ENCODE measurements around the gene ANKK1.

Gene ANKK1, protein sequence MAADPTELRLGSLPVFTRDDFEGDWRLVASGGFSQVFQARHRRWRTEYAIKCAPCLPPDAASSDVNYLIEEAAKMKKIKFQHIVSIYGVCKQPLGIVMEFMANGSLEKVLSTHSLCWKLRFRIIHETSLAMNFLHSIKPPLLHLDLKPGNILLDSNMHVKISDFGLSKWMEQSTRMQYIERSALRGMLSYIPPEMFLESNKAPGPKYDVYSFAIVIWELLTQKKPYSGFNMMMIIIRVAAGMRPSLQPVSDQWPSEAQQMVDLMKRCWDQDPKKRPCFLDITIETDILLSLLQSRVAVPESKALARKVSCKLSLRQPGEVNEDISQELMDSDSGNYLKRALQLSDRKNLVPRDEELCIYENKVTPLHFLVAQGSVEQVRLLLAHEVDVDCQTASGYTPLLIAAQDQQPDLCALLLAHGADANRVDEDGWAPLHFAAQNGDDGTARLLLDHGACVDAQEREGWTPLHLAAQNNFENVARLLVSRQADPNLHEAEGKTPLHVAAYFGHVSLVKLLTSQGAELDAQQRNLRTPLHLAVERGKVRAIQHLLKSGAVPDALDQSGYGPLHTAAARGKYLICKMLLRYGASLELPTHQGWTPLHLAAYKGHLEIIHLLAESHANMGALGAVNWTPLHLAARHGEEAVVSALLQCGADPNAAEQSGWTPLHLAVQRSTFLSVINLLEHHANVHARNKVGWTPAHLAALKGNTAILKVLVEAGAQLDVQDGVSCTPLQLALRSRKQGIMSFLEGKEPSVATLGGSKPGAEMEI

DNA sequence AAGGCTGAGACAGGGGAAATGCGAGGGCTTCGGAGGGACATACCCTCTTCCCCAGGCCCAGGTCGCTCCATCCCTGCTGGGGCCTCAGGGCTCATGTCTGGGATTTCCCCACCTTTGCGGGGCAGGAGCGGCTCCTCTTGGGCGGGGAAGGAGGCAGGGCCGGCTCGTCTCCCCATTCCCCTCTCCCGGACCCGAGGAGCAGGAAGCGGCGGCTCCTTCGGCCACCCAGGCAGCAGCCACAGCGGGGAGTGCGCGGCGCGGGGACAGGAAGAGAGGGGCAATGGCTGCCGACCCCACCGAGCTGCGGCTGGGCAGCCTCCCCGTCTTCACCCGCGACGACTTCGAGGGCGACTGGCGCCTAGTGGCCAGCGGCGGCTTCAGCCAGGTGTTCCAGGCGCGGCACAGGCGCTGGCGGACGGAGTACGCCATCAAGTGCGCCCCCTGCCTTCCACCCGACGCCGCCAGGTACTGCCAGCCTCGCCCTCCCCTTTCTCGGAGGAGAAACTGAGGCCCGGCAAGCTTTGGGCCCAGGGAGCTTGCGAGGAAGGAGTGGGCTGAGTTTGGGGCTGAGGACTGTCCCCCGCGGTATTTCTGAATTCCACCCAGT lies at the start of gene ANKK1:
Gene ANKK1, plus strand, starts transcription at position 175 of the 607 bp plus-strand sequence. Its CDS starts 106 bp downstream, at position 281.
- DNase-seq = no peak

DNA sequence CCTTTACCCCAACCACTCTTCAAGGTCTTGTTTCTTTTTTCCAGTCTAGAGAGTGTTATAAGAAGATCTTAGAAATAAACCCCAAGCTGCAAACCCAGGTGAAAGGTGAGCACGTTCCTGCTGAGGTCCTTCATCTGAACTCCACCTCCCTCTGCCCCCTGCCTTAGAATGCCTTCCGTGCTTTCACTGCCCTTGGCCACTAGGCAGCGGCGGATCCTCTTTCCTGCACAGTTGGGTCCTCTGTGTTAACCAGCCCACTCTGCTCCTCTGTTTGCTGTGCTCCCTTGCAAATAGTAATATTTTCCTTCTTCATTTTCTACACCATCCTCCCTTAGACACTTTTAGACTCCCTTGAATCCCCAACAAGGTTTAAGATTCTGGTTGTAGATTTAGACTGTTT lies 48.8 kb upstream of the ANKK1 start:
- DNase-seq = no peak

DNA sequence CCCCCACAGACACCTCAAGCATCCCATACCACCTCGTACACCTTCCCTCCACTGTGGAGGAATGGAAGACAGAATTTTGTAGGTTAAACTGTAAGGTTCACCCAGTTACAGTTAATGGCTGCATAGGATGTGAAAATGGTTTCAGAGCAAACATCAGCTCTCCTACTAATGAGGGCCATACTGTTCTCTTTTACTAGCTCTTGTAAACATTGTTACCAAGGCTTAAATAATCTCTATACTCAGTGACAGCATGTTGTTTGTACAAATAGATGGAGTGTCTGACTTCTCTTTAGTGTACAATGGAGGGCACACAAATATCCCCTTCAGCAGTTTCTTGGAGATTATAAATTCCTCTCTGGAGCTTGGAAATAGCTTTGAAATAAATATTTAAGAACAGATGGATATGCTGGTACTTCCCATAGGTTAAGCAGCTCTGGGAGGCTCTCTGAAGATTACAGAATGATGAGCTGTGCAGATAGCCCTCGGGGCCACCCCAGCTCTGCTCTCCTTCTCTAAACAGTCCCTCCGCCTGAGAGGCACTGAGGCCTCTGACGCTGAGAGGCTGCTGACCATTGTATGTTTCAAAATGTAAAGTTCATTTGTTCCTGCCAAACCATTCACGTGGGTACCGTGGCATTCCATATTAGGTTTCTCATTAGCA lies 47.5 kb upstream of the ANKK1 start:
- DNase-seq = no peak

DNA sequence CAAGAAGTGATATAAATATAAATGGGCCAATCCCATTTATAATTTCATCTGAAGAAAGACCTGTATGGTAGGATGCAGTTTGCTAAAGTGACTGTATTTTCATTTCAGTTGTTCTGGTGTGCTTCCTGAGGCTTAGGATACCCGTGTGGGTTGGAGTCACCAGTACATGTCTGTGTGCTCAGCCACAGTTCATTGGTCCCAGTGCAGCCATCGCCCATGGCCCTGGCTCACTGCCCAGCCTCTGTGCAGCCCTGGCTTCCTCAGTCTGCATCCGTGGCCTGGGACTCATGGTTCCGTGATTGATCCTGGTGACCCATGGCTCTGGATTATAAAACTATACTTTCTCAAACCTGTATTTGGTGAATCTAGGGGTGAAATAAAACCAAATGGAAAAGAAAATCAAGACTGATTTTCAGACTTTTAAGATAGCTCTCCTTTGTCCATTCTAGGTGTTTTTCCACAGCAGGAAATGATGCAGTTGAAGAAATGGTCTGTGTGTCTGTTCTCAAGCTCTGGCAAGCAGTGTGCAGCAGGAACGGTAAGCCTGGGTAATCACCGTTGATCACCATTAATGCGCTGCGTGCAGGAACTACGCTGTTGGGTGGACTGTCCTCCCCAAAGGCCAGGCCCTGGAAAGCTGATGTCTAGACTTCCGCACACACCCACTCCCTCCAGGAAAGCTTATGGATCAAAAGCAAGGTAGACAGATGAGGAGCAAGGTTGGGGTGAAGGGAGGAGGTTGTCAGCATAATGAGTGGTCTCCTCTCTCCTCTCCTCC lies 46.0 kb upstream of the ANKK1 start:
- DNase-seq = no peak

DNA sequence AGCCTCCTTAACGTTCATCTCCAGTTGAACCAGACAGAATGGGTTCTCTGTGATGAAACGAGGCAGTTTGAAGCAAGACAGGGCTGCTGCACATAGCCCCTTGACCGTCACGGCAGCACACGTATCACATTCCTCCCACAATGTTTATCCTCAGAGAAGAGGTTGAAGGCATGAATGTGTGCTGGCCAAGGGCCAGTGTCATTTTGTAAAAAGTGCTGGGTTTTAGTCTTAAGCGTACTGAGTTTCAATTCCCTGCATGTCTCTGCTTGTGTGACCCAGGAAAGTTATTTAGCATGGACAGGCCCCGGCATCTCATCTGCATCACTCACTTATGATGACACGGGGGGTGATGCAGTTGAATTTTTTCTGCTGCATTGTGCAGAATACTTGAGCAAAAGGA lies 41.6 kb upstream of the ANKK1 start:
- no peak for DNase-seq

DNA sequence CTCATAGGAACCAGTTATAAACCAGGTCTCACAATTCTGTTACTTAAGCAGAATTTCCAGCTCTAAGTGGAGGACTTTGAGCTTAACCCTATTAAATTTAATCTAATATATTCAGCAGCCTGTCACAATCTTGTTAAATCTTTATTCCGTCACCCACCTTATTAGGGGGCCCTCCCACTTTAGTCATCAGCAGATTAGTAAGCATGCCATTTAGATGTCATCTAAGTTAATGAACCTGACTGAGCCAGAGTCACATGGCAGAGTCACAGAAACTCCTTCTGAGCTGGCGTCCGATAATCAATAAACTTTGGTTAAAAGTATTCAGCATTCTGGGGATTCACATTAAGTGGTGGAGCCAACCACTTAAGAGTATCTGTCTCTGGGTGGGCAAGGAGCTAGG lies 38.1 kb upstream of the ANKK1 start:
- DNase-seq = peak in 8 of 56 donors; percentile 17 to 45 (median 37)

DNA sequence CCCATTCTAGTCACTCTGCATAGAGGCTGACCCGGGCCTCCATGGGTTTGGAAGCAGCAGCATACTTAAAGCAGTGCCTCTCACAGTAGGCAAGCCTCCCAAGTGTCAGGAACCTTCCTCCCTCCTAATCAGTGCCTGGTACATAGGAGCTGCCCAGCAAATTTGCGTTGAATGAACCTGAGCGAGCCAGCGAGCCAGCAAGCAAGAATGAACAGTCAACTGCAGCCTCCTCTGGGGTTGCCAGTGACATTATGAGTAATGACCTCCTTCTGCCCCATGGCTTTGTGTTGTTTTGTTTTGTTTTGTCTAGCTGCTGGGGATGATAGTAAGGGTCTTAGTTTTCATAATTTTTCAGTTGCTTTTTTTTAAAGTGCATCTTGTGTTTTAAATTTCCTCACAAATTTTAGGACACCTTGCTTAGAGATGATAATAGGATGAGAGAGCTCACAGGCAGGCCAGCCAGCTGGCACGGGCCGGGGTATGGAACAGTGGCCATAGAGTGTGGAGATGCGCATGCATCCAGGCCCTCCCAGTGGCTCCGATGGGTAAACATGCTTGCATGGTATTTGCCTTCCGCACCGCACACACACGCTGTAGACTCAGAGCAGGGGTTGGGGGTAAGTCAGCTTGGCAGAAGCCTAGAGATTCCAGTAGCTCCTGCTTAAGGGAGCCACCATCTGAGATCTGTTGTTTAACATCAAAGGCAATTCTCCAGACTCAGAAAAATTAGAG lies 37.1 kb upstream of the ANKK1 start:
- no peak for DNase-seq

DNA sequence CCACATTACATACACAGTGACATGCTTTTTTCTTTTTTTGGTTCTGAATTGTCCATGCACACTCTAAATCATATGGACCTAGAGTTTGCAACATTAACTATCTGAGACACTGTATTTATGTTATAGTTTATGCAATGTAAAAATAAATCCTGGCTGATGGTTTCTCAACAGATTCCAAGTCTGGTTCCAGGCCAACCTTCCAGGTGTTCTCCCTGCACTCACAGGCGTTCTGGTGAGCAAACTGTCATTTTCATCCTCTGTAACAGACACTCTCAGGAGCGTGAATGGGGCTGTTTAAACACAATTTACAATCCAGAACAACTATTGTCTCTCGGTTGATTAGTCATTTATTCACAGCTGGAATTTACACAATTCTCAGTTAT lies 36.5 kb upstream of the ANKK1 start:
- no peak for DNase-seq

DNA sequence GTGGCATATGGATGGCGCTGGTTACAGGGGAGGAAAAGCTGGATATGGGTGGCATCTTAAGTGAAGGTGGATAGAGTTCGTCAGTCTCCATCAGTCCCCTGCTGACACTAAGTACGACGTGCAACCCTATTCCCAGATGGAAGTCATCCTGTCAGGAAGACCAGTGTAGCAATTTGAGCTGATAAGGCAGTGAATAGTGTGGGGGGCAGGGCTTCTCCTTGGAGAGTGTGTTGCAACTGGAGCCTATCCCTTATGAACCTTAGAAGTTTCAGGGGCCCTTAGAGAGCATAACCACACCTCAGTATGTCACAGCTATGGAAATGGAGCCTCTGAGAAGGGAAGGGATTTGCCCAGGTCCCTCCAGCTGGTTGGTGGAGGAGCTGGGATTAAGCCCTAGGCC lies 36.1 kb upstream of the ANKK1 start:
- DNase-seq = no peak

DNA sequence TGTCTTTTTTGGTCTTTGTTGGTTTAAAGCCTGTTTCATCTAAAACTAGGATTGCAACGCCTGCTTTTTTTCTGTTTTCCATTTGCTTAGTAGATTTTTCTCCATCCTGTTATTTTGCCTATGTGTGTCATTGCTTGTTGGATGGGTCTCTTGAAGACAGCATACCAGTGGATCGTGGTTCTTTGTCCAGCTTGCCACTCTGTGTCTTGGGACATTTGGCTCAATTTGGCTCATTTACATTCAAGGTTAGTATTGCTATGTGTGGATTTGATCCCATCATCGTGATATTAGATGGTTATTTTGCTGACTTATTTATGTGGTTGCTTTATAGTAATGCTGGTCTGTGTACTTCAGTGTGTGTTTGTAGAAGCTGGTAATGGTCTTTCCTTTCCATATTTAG lies 31.4 kb upstream of the ANKK1 start:
- DNase-seq = no peak

DNA sequence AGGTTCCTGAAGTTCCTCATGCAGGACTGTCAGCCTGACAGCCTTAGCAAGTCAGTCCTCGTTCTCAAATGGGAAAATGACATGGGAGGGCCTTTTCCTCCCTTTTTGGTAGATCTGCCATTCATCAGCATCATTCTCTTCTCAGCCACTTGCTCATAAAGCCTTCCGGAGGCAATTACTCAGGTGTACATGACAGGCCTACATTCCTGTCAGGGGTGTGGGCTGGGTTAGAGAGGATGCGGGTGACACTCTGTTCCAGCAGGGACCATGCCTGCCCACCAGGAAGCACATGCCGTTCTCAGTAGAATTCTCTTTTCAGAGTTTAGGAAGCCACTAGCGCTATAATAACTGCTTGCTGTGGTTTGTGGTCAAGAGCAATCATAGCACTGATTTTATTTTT lies 24.2 kb upstream of the ANKK1 start:
- peak in 6 of 56 donors; percentile 24 to 41 (median 32) for DNase-seq

DNA sequence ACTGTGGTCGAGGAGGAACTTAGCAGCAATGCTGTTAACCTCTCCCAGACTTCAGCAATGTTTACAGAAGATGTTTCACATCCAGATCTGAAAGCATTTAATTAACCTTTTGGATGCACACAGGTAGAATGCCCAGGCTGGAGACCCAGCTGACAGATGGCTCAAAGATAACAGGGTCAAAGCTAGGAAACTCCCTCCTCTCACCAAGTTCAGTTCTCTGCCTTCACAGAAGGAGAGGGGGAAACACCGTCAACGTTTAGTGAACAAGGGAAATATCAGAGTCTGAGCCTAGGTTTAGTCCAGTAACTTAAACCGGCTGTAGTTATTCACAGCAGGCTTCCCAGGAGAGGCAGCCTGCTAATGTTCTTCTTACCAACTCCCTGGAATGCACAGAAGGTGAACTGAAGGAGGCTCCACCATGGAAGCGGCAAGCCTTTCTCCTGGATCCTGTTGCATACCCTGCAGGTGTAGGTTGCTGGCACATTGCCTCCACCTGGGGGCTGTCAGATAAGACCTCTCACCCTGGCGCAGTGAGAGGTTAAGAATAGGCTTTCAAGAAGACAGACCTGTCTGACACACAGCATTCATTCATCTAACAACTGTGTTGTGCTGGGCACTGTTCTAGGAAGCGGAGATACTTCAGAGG lies 23.5 kb upstream of the ANKK1 start:
- no peak for DNase-seq

DNA sequence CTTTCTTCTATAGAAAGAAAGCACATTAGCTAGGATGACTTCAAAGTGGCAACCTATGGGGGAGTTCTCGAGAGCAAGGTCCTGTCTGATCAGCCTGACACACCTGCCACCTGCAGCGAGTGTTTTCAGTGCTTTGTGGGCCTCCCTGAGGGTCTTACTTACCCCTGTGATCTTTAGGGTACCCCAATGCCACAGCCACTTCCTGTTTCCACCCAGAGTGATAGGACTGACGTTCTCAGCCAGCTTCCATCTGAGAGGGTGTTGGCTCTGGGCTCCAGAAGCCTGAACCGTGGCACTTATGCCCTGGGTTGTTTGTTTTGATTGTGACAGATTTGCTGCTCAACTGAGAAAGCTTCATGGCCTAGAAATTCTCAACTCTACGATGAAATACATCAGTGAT lies 21.7 kb upstream of the ANKK1 start:
- DNase-seq = no peak

DNA sequence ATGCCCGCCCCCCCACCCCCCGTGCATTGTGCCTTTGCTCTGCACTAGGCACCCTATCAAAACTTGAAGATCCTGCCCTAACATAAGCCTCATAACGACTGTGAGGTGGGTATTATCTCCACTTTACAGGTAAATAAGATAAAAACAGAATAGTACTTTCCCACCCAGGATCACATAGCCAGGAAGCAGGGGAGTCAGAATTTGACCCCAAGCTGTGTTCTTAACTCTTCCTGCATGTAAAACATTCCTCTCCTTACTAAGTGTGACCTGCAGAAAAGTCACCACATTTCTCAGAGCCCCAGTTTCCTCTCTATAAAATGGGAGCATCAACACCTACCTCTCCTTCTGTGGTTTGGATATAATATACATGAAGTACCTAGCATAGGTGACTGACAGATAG lies 18.2 kb upstream of the ANKK1 start:
- no peak for DNase-seq

DNA sequence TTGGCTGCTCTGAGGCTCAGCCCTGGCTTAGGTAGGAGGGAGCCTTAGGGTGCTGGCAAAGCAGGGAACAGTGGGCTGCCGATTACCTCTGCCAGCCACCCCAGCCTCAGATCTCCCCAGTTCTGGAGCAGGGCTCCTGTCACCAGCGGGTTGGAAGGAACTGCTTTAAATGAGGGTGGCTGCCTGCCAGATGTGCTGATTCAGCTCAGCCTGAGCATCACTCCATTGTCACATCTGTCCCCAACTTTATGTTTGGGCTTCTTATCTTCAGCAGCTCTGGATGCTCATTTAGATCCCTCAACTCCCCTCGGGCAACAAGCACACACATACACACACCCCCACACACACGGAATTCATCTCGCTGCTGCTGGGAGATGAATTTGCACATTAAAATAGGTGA lies 16.9 kb upstream of the ANKK1 start:
- DNase-seq = peak in 10 of 56 donors; percentile 1 to 66 (median 18)

DNA sequence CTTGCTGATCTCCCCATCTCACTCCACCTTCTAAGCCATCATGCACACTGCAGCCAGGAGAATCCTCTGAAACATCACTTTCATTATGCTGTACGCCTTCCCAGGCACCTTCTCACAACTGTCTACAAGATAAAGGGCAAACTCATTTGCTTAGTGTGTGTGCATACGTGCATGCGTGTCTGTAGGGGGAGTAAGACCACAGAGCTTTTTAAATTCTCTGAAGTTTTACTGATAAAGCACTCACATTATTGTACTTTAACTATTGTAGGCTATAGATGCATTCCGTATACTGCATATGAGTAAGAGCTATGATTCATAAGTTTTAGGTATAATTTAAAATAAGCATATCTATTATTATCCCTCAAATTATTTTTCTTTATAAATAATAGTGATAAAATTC lies 15.3 kb upstream of the ANKK1 start:
- DNase-seq = no peak

DNA sequence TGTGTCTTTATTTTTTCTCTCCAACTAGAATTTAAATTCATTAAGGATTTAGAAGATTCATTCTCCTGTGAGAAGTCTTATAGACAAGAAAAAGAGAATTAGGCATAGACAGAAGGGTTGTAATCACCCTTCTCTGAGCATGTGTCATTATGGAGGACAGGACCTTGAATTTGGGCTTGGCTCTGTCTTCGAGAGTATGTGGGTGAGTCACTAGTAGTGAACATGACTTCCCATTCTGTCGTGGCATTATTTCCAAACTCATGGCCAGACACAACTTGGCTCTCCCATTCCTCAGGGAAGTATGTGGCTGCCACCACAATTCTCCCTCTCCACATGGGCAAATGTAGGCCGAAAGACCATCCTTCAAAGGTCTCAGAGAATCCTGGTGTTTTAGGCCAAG lies 14.3 kb upstream of the ANKK1 start:
- DNase-seq = no peak

DNA sequence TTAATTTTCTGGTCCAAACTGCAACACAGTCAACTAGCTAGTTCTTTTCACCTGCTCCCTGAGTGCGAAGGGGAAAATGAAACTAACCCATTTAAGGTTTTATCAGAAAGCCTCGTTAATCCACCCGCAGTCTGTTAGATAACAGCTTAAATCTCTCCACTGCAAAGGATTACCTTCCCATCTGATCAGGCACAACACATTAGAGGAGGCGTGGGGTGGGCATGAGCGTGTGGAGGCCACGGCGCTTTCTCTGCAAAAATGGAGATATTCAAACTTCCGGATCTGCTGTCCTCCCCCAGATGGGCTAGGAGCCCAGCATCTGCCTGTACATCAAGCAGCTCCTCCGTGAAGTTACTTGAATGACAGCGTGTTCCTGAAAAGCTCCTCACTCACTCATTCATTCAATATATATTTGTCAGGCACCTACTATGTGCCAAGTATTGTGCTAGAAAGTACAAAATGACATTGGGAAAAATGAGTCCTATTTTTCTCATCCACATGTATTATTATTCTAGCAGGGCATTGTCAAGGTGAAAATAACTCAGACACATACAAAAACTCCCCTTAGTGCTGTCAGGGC lies 13.5 kb upstream of the ANKK1 start:
- DNase-seq = no peak

DNA sequence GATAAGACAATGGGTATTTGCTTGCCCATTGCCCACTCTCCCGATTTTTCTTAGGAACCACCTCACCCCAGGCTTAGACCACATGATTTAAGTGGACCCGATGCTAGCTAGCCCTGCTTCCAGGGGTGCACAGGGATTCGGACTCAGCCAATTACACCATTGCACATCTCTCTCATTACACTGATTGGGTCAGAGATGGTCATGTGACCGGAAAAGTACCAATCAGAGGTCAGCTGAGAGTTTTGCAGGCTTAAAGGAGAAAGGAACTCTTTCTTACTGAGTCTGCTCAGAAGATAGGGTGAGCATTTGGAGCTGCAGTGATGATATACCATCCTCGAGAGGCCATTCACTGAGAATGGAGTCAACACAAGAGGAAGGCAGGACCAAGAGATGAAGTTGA lies 12.2 kb upstream of the ANKK1 start:
- no peak for DNase-seq
